GM12878 (cell line): ENCODE measurements around the gene TBC1D2B. TPM values are rescaled to one million over a fixed set of nuclear protein-coding genes. Genes with fewer than 3 reads are reported as not detected.
"Not testable (repeated sequence)": the region's sequence is repeated elsewhere in the genome, so short reads cannot be mapped to it uniquely, and the experiment has no call there.

Experiments used
- ATAC-seq: fragments of 200-7000 bp; cut with Tn5 transposase; 3 replicates; pipeline ENCODE4 v1.9.1; 2020; ENCODE audit warnings: mild to moderate bottlenecking, moderate library complexity
- BruUV-seq: library from RNA; stranded (reverse); fragments of 400-500 nt; replicated peaks from 2 replicates; lab custom pipeline; 2021; lab: Mats Ljungman, UMichigan
- CTCF ChIA-PET: fragments of 300-600 bp; sonication (Branson Sonifier 250); formaldehyde crosslinking; extraction: SDS; loops from one replicate; lab custom pipeline; 2021; ENCODE audit warnings: inconsistent platforms; lab: Yijun Ruan, JAX
- POLR2A ChIA-PET: fragments of 350-600 bp; formaldehyde crosslinking; extraction: SDS; loops from one replicate; lab custom pipeline; 2021; ENCODE audit warnings: inconsistent platforms; lab: Charles Lee
- RAD21 ChIA-PET: fragments of 300-600 bp; sonication (Branson Sonifier 250); formaldehyde crosslinking; loops from one replicate; lab custom pipeline; 2023; ENCODE audit warnings: antibody characterized with exemption; ENCODE audit not compliant: unreplicated experiment; lab: Charles Lee
- SMC1A ChIA-PET: fragments of 300-600 bp; sonication (Branson Sonifier 250); formaldehyde crosslinking; loops from one replicate; lab custom pipeline; 2023; ENCODE audit not compliant: unreplicated experiment, uncharacterized antibody; lab: Charles Lee
- DNase-seq: peaks from one replicate; pipeline ENCODE4 v3.0.0-alpha.2; 2011; ENCODE audit warnings: low read depth, low spot score
- FAIRE-seq: peaks from 3 replicates; lab custom pipeline; 2011; peaks lifted over from hg19 to GRCh38; lab: Jason Lieb, UNC
- H2AFZ ChIP-seq: 2 replicates; pipeline ENCODE4 v1.6.0; 2011; ENCODE audit warnings: low read depth, low read length, control low read depth; ENCODE audit not compliant: control insufficient read depth
- H3K27ac ChIP-seq: 2 replicates; pipeline ENCODE4 v1.5.1; 2011; ENCODE audit warnings: control low read depth; ENCODE audit not compliant: control insufficient read depth, insufficient read depth
- H3K27me3 ChIP-seq, 2 experiments: replicated peaks in 1 of 2; 2 replicates each; pipeline versions ENCODE4 v1.6.0 to v1.6.1; 2011; ENCODE audit warnings: low read length in 1 of 2; ENCODE audit not compliant: control insufficient read depth in 2 of 2, insufficient read depth in 2 of 2
- H3K36me3 ChIP-seq, 2 experiments: 2 replicates each; pipeline ENCODE4 v1.5.1; 2011; ENCODE audit warnings: low read length in 1 of 2; ENCODE audit not compliant: control insufficient read depth in 2 of 2, insufficient read depth in 2 of 2
- H3K4me1 ChIP-seq: 2 replicates; pipeline ENCODE4 v1.6.1; 2011; ENCODE audit warnings: mild to moderate bottlenecking, low read length, moderate library complexity, mixed read lengths; ENCODE audit not compliant: control insufficient read depth, insufficient read depth
- H3K4me2 ChIP-seq: 2 replicates; pipeline ENCODE4 v1.6.0; 2011; ENCODE audit warnings: control low read depth; ENCODE audit not compliant: control insufficient read depth, insufficient read depth
- H3K4me3 ChIP-seq: fragments of 200-600 bp; sonication (generic); 2 replicates; pipeline ENCODE4 v1.5.1; 2016
- H3K79me2 ChIP-seq: 2 replicates; pipeline ENCODE4 v1.6.0; 2011; ENCODE audit warnings: low read length; ENCODE audit not compliant: control insufficient read depth, insufficient read depth
- H3K9ac ChIP-seq: 2 replicates; pipeline ENCODE4 v1.8.0; 2011; ENCODE audit warnings: low read length, control low read depth, mixed read lengths; ENCODE audit not compliant: control insufficient read depth, insufficient read depth
- H3K9me3 ChIP-seq: replicated peaks from 3 replicates; pipeline ENCODE4 v1.5.1; 2011; ENCODE audit warnings: mild to moderate bottlenecking, low read length; ENCODE audit not compliant: control insufficient read depth, insufficient read depth
- H4K20me1 ChIP-seq: 2 replicates; pipeline ENCODE4 v1.6.0; 2011; ENCODE audit not compliant: control insufficient read depth, insufficient read depth
- ASH2L ChIP-seq: fragments of 300-600, 200-600 bp; sonication (generic); IDR thresholded peaks from 2 replicates; pipeline ENCODE4 v1.6.1; 2017; ENCODE audit warnings: low read depth, mild to moderate bottlenecking, borderline replicate concordance
- CREM ChIP-seq: IDR thresholded peaks from 2 replicates; pipeline ENCODE4 v1.6.1; 2014; ENCODE audit warnings: antibody characterized with exemption, low read depth
- ELK1 ChIP-seq: IDR thresholded peaks from 2 replicates; pipeline ENCODE4 v1.6.1; 2012; ENCODE audit warnings: low read depth, low read length, improper control_type of control experiment
- ETV6 ChIP-seq, 2 experiments: fragments of 450-650 bp in 1 of 2; IDR thresholded peaks in 1 of 2; conservative IDR thresholded peaks in 1 of 2; 2 replicates each; pipeline ENCODE4 v1.6.1; 2014; ENCODE audit warnings: antibody characterized with exemption in 1 of 2, borderline replicate concordance in 1 of 2, low read depth in 1 of 2, mild to moderate bottlenecking in 1 of 2, moderate library complexity in 1 of 2
- HDGF ChIP-seq: fragments of 450-650 bp; IDR thresholded peaks from 2 replicates; pipeline ENCODE4 v1.6.1; 2016; ENCODE audit warnings: antibody characterized with exemption
- IKZF1 ChIP-seq: fragments of 450-650 bp; conservative IDR thresholded peaks from 2 replicates; pipeline ENCODE4 v1.6.1; 2017; ENCODE audit warnings: antibody characterized with exemption, mild to moderate bottlenecking
- KDM1A ChIP-seq: fragments of 200-600 bp; sonication (generic); IDR thresholded peaks from 2 replicates; pipeline ENCODE4 v1.6.1; 2016; ENCODE audit warnings: borderline replicate concordance
- LARP7 ChIP-seq: fragments of 450-650 bp; IDR thresholded peaks from 2 replicates; pipeline ENCODE4 v1.6.1; 2017; ENCODE audit warnings: mild to moderate bottlenecking
- MLLT1 ChIP-seq: fragments of 450-650 bp; IDR thresholded peaks from 2 replicates; pipeline ENCODE4 v1.6.1; 2016; ENCODE audit warnings: mild to moderate bottlenecking
- MXI1 ChIP-seq: fragments of 150-350 bp; IDR thresholded peaks from 2 replicates; pipeline ENCODE4 v1.6.1; 2011; ENCODE audit warnings: low read depth, mild to moderate bottlenecking, inconsistent platforms, low read length, improper control_type of control experiment
- NFYB ChIP-seq: IDR thresholded peaks from 2 replicates; pipeline ENCODE4 v1.6.1; 2011; ENCODE audit warnings: low read depth, mild to moderate bottlenecking, low read length, improper control_type of control experiment, moderate library complexity; ENCODE audit not compliant: insufficient read depth
- POLR2AphosphoS2 ChIP-seq: IDR thresholded peaks from 2 replicates; pipeline ENCODE4 v1.6.1; 2011; ENCODE audit warnings: low read depth, mild to moderate bottlenecking, low read length, improper control_type of control experiment, moderate library complexity
- SUZ12 ChIP-seq: fragments of 200-600 bp; sonication (generic); IDR thresholded peaks from one replicate; pipeline ENCODE4 v1.6.1; 2018; ENCODE audit warnings: antibody characterized with exemption, mild to moderate bottlenecking; ENCODE audit not compliant: unreplicated experiment
- WGBS: methylation state at CpG from one replicate; pipeline ENCODE4 v1.1.6; 2016; ENCODE audit warnings: low lambda C conversion rate; ENCODE audit not compliant: insufficient replicate concordance, insufficient coverage; ENCODE audit errors: missing lambda C conversion rate; 5-methylcytosine and 5-hydroxymethylcytosine counted together
- in situ Hi-C: fragments of 300-500 bp; cut with MboI; formaldehyde crosslinking; loops from 9 replicates; pipeline ENCODE4 v1.14.3; 2018; ENCODE audit warnings: mixed read lengths
- intact Hi-C: fragments of 100-400 bp; cut with micrococcal nuclease; formaldehyde crosslinking; loops from one replicate; pipeline ENCODE4 v1.14.2; 2022; ENCODE audit not compliant: unreplicated experiment
- polyA plus RNA-seq, 11 experiments: library from polyadenylated mRNA; depleted of rRNA in 4 of 11; unstranded in 6 of 11; stranded (reverse) in 5 of 11; fragments of >200 nt; fragmentation: Nextera tagmentation in 4 of 11; fragmentation: Illumina TruSeq in 1 of 11; extraction: Ambion mirVana in 4 of 11; extraction: Trizol in 1 of 11; gene quantifications; 1 replicate in 1 of 11; 2 replicates in 10 of 11; pipeline versions ENCODE4 v1.2.1 to v1.2.3, GENCODE V29; 2011 to 2016; ENCODE audit warnings: inconsistent platforms in 2 of 11, missing spikeins in 2 of 11, low read depth in 1 of 11
- total RNA-seq, 4 experiments: library from RNA; depleted of rRNA in 3 of 4; stranded (reverse); fragments of >200 nt in 3 of 4; fragmentation: Illumina TruSeq in 1 of 4; extraction: Trizol in 1 of 4; gene quantifications; 2 replicates each; pipeline versions ENCODE4 v1.2.1 to v1.2.3, GENCODE V29; 2013 to 2021

The TBC1D2B gene
- total and polyA plus RNA-seq, 10 of the 15 experiments (the other 5 are each of a cell fraction or from before 2014, with no cell fraction given): 1.3 to 53.4 (median 19.4) TPM

- H3K4me3 ChIP-seq, H4K20me1 ChIP-seq, H3K27me3 ChIP-seq, H3K27ac ChIP-seq, H3K9ac ChIP-seq, H3K4me2 ChIP-seq, BruUV-seq, FAIRE-seq, in situ Hi-C loops, DNase-seq, ATAC-seq, RAD21 ChIA-PET, H3K36me3 ChIP-seq, H3K9me3 ChIP-seq, intact Hi-C loops, H3K79me2 ChIP-seq, H2AFZ ChIP-seq, SMC1A ChIA-PET: not testable (repeated sequence)
- peaks cover 14% of the 10 kb centered on the region for H3K4me1 ChIP-seq
- CTCF ChIA-PET: interaction anchor here (1.5 kb wide), 1 partner anchor 119 kb away, joined by 7 read pairs; no protein-coding TSS in a partner anchor
- POLR2A ChIA-PET: interaction anchor here (0.5 kb wide), 1 partner anchor 696 kb away, joined by 5 read pairs; no protein-coding TSS in a partner anchor
- WGBS: 74% methylated on average over 11 of the region's 15 CpGs
Observed at GRCh38 chr15:77987765-77988136, 89.8 kb downstream of the TBC1D2B start.

GRCh38 chr15:77986891-77987764 lies 90.4 kb downstream of the TBC1D2B start:
- in situ Hi-C loops: no loop called here
- FAIRE-seq: no peak
- no peak for TF ChIP-seq ELK1
- no peak for TF ChIP-seq IKZF1
- TF ChIP-seq MLLT1: no peak
- TF ChIP-seq KDM1A: no peak
- no peak for TF ChIP-seq ETV6 (conservative IDR thresholded peaks at IDR 0.05 in 1 of 2, IDR thresholded peaks at IDR 0.05 in 1 of 2; ENCODE audit: borderline replicate concordance in 1 of 2, low read depth in 1 of 2)
- no peak for TF ChIP-seq HDGF
- TF ChIP-seq ASH2L: no peak
- TF ChIP-seq POLR2AphosphoS2: no peak
- no peak for TF ChIP-seq NFYB
- TF ChIP-seq LARP7: no peak
- no peak for TF ChIP-seq CREM
- TF ChIP-seq MXI1: no peak
- TF ChIP-seq SUZ12: no peak

More at GRCh38 chr15:77986891-77987764, 90.4 kb downstream of the TBC1D2B start:
- H3K9me3 ChIP-seq: no peaks in the 10 kb centered on the region
- H3K9ac ChIP-seq: no peak overlapping the region
- RAD21 ChIA-PET: interaction anchor here (0.6 kb wide), 1 partner anchor 126 kb away, joined by 3 read pairs; no protein-coding TSS in a partner anchor
- no TSS peak for BruUV-seq
- no peaks in the 10 kb centered on the region for H4K20me1 ChIP-seq
- CTCF ChIA-PET: interaction anchor here (0.7 to 1.5 kb wide), 2 partner anchors 27 to 120 kb away, joined by 3 to 7 read pairs; no protein-coding TSS in a partner anchor
- H3K4me1 ChIP-seq: peaks cover 14% of the 10 kb centered on the region
- POLR2A ChIA-PET: interaction anchor here (0.5 kb wide), 1 partner anchor 697 kb away, joined by 5 read pairs; no protein-coding TSS in a partner anchor
- DNase-seq: no peak
- no peaks in the 10 kb centered on the region for H3K27me3 ChIP-seq
- H3K36me3 ChIP-seq: no peaks in the 10 kb centered on the region
- H3K4me2 ChIP-seq: no peak overlapping the region
- H3K4me3 ChIP-seq: no peak overlapping the region
- no peak overlapping the region for H2AFZ ChIP-seq
- no peaks in the 10 kb centered on the region for H3K79me2 ChIP-seq
- intact Hi-C loops: no loop called here
- 47% methylated on average over 21 of the region's 24 CpGs for WGBS
- H3K27ac ChIP-seq: no peak overlapping the region
- SMC1A ChIA-PET: no interaction called here
- no peak for ATAC-seq
